ENCODE results near the gene EHF.

EHF gene

GRCh38 chr11:34631297-34631696, 10.4 kb downstream of the EHF start:
- Histone ChIP-seq H3K9ac (ENCODE audit: low read length) (no peak overlapping the region), H3K36me3 (ENCODE audit: low read length) (no peaks in the 10 kb centered on the region), H3K79me2 (ENCODE audit: insufficient read depth, low read length) (no peaks in the 10 kb centered on the region)

GRCh38 chr11:34631737-34632104, 10.8 kb downstream of the EHF start:
- no peaks in the 10 kb centered on the region for H3K9me2 ChIP-seq (replicated peaks; ENCODE audit: insufficient read depth, low read length)
- TF ChIP-seq EZH2phosphoT487 (conservative IDR thresholded peaks at IDR 0.05; ENCODE audit: low read length), result no peak
- no peak for TF ChIP-seq CTCF (IDR thresholded peaks at IDR 0.05; ENCODE audit: insufficient read depth, low read length, poor library complexity, severe bottlenecking)
- H2AFZ ChIP-seq (ENCODE audit: low read depth, low read length, severe bottlenecking), result no peak overlapping the region
- no peaks in the 10 kb centered on the region for H3K27me3 ChIP-seq (ENCODE audit: low read length)
- H3K27ac ChIP-seq (ENCODE audit: low read depth, low read length), result no peak overlapping the region
- no peaks in the 10 kb centered on the region for H3K79me2 ChIP-seq (ENCODE audit: insufficient read depth, low read length)
- H3K9ac ChIP-seq (ENCODE audit: low read length), result no peak overlapping the region
- no peaks in the 10 kb centered on the region for H3K36me3 ChIP-seq (ENCODE audit: low read length)
- H3F3A ChIP-seq (ENCODE audit: insufficient read depth), result no peaks in the 10 kb centered on the region
- no peaks in the 10 kb centered on the region for H4K20me1 ChIP-seq (ENCODE audit: low read depth, low read length)
- H3K9me3 ChIP-seq (ENCODE audit: insufficient read depth, low read length), result no peaks in the 10 kb centered on the region
- no peak overlapping the region for H3K4me3 ChIP-seq (ENCODE audit: insufficient read depth, low read length, poor library complexity, severe bottlenecking)
- H3K4me2 ChIP-seq (ENCODE audit: low read depth, low read length, poor library complexity, severe bottlenecking), result no peak overlapping the region

More at GRCh38 chr11:34631297-34631696, 10.4 kb downstream of the EHF start:
- Histone ChIP-seq H3F3A (ENCODE audit: insufficient read depth) (no peaks in the 10 kb centered on the region), H3K9me2 (replicated peaks; ENCODE audit: insufficient read depth, low read length) (no peaks in the 10 kb centered on the region), H3K27me3 (ENCODE audit: low read length) (no peaks in the 10 kb centered on the region), H3K27ac (ENCODE audit: low read depth, low read length) (no peak overlapping the region), H4K20me1 (ENCODE audit: low read depth, low read length) (no peaks in the 10 kb centered on the region), H2AFZ (ENCODE audit: low read depth, low read length, severe bottlenecking) (no peak overlapping the region), H3K4me2 (ENCODE audit: low read depth, low read length, poor library complexity, severe bottlenecking) (no peak overlapping the region), H3K4me3 (ENCODE audit: insufficient read depth, low read length, poor library complexity, severe bottlenecking) (no peak overlapping the region), H3K9me3 (ENCODE audit: insufficient read depth, low read length) (no peaks in the 10 kb centered on the region)
- no peak for TF ChIP-seq CTCF (IDR thresholded peaks at IDR 0.05; ENCODE audit: insufficient read depth, low read length, poor library complexity, severe bottlenecking)
- no peak for TF ChIP-seq EZH2phosphoT487 (conservative IDR thresholded peaks at IDR 0.05; ENCODE audit: low read length)

GRCh38 chr11:34632105-34632791, 11.4 kb downstream of the EHF start:
- H3K9me2 ChIP-seq (replicated peaks; ENCODE audit: insufficient read depth, low read length), result no peaks in the 10 kb centered on the region
- H3F3A ChIP-seq (ENCODE audit: insufficient read depth), result no peaks in the 10 kb centered on the region
- no peak overlapping the region for H3K4me2 ChIP-seq (ENCODE audit: low read depth, low read length, poor library complexity, severe bottlenecking)
- no peaks in the 10 kb centered on the region for H3K79me2 ChIP-seq (ENCODE audit: insufficient read depth, low read length)
- no peak for TF ChIP-seq EZH2phosphoT487 (conservative IDR thresholded peaks at IDR 0.05; ENCODE audit: low read length)
- TF ChIP-seq CTCF (IDR thresholded peaks at IDR 0.05; ENCODE audit: insufficient read depth, low read length, poor library complexity, severe bottlenecking), result no peak
- no peaks in the 10 kb centered on the region for H3K27me3 ChIP-seq (ENCODE audit: low read length)
- no peak overlapping the region for H3K27ac ChIP-seq (ENCODE audit: low read depth, low read length)
- no peaks in the 10 kb centered on the region for H3K36me3 ChIP-seq (ENCODE audit: low read length)
- no peaks in the 10 kb centered on the region for H3K9me3 ChIP-seq (ENCODE audit: insufficient read depth, low read length)
- H3K4me3 ChIP-seq (ENCODE audit: insufficient read depth, low read length, poor library complexity, severe bottlenecking), result no peak overlapping the region
- no peak overlapping the region for H2AFZ ChIP-seq (ENCODE audit: low read depth, low read length, severe bottlenecking)
- no peaks in the 10 kb centered on the region for H4K20me1 ChIP-seq (ENCODE audit: low read depth, low read length)
- no peak overlapping the region for H3K9ac ChIP-seq (ENCODE audit: low read length)
